GM23248 (cell line): Measurements from ENCODE around the gene ZSCAN1.

Experiments
- EZH2 ChIP-seq: fragments of 200-600 bp; sonication (generic); IDR thresholded peaks from 2 replicates; pipeline ENCODE4 v1.6.1; 2018; ENCODE audit warnings: antibody characterized with exemption, mild to moderate bottlenecking; ENCODE audit not compliant: insufficient read depth, poor library complexity, severe bottlenecking
- EZH2phosphoT487 ChIP-seq: fragments of 200-600 bp; sonication (generic); IDR thresholded peaks from 2 replicates; pipeline ENCODE4 v1.6.1; 2018; ENCODE audit warnings: antibody characterized with exemption, moderate library complexity, mild to moderate bottlenecking, low read depth; ENCODE audit not compliant: insufficient read depth

GRCh38 chr19:58009666-58010301 lies 24.0 kb upstream of the ZSCAN1 start:
- TF ChIP-seq EZH2 (no peak), EZH2phosphoT487 (no peak)
